ENCODE measurements around the gene THSD4. TPM values are rescaled to one million over a fixed set of nuclear protein-coding genes. Genes with fewer than 3 reads are reported as not detected.

THSD4 gene
- total RNA-seq, 6 donors from 2014 or later = 16.8 to 39.7 (median 21.7) TPM

- TF ChIP-seq EP300 (IDR thresholded peaks at IDR 0.05) (no peak), POLR2A (IDR thresholded peaks at IDR 0.05) (no peak), POLR2AphosphoS5 (IDR thresholded peaks at IDR 0.05) (no peak), CTCF (IDR thresholded peaks at IDR 0.05) (no peak)
- Histone ChIP-seq H3K4me1 (peaks cover 0 to 10% (median 8%) of the 10 kb centered on the region in 4 donors), H3K36me3 (no peaks in the 10 kb centered on the region), H3K27me3 (no peaks in the 10 kb centered on the region), H3K9me3 (no peaks in the 10 kb centered on the region), H3K27ac (no peak overlapping the region), H3K4me3 (no peak overlapping the region)
- 88 to 91% methylated on average over 5 to 7 of the region's 7 CpGs for WGBS, 2 donors
- DNase-seq (no peak), ATAC-seq (ENCODE audit: low FRiP score in 2 of 2) (no peak)
Measured at GRCh38 chr15:71570736-71571135, 455.5 kb downstream of the THSD4 start.

GRCh38 chr15:71571641-71572040 is 456.4 kb downstream of the THSD4 start:
- ATAC-seq (ENCODE audit: low FRiP score in 2 of 2) (no peak), DNase-seq (no peak)
- 87 to 94% methylated on average over 1 of the region's 1 CpG for WGBS, 2 donors
- no peaks in the 10 kb centered on the region for H3K27me3 ChIP-seq
- no peaks in the 10 kb centered on the region for H3K36me3 ChIP-seq
- H3K4me3 ChIP-seq = no peak overlapping the region
- TF ChIP-seq POLR2AphosphoS5 (IDR thresholded peaks at IDR 0.05) (no peak), POLR2A (IDR thresholded peaks at IDR 0.05) (no peak), CTCF (IDR thresholded peaks at IDR 0.05) (no peak), EP300 (IDR thresholded peaks at IDR 0.05) (no peak)
- H3K9me3 ChIP-seq = no peaks in the 10 kb centered on the region
- peaks cover 0 to 10% (median 8%) of the 10 kb centered on the region in 4 donors for H3K4me1 ChIP-seq
- no peak overlapping the region for H3K27ac ChIP-seq

GRCh38 chr15:71572452-71573053 is 457.3 kb downstream of the THSD4 start:
- Histone ChIP-seq H3K27me3 (no peaks in the 10 kb centered on the region), H3K27ac (peak overlapping the region in 2 of 4 donors; percentile 31 to 61), H3K36me3 (no peaks in the 10 kb centered on the region), H3K4me1 (peaks cover 0 to 10% (median 8%) of the 10 kb centered on the region in 4 donors), H3K4me3 (no peak overlapping the region), H3K9me3 (no peaks in the 10 kb centered on the region)
- DNase-seq (peak in 1 of 2 donors; percentile 67), ATAC-seq (ENCODE audit: low FRiP score in 2 of 2) (peak; percentile 56 to 85)
- TF ChIP-seq POLR2A (IDR thresholded peaks at IDR 0.05) (no peak), EP300 (IDR thresholded peaks at IDR 0.05) (peak in 1 of 4 donors; percentile 47), POLR2AphosphoS5 (IDR thresholded peaks at IDR 0.05) (no peak), CTCF (IDR thresholded peaks at IDR 0.05) (peak in 3 of 6 experiments; percentile 32 to 39 (median 34))
- 42 to 62% methylated on average over 5 of the region's 5 CpGs for WGBS, 2 donors

GRCh38 chr15:71573599-71573998 is 458.3 kb downstream of the THSD4 start:
- no peak for ATAC-seq (ENCODE audit: low FRiP score in 2 of 2)
- Histone ChIP-seq H3K4me1 (peaks cover 0 to 10% (median 8%) of the 10 kb centered on the region in 4 donors), H3K27ac (no peak overlapping the region), H3K4me3 (no peak overlapping the region), H3K27me3 (no peaks in the 10 kb centered on the region), H3K9me3 (no peaks in the 10 kb centered on the region), H3K36me3 (no peaks in the 10 kb centered on the region)
- WGBS, 2 donors = 73 to 91% methylated on average over 2 of the region's 2 CpGs
- no peak for TF ChIP-seq POLR2AphosphoS5 (IDR thresholded peaks at IDR 0.05)
- no peak for TF ChIP-seq POLR2A (IDR thresholded peaks at IDR 0.05)
- TF ChIP-seq EP300 (IDR thresholded peaks at IDR 0.05) = no peak
- TF ChIP-seq CTCF (IDR thresholded peaks at IDR 0.05) = no peak
- DNase-seq = no peak

All from upper lobe of left lung (tissue), 6 donors.